ENCODE measurements around the gene HK2. TPM values are rescaled to one million over a fixed set of nuclear protein-coding genes. Genes with fewer than 3 reads are reported as not detected.

Gene HK2
- total and polyA plus RNA-seq, 2 of the 4 experiments (the other 2 are of a cell fraction) = 17.4 to 20.9 TPM

GRCh38 chr2:74846481-74846880 is 12.6 kb downstream of the HK2 start:
- peak overlapping the region; percentile 26; the same call in 1 of the 2 replicates for H3K23ac ChIP-seq (ENCODE audit: low read depth, low read length)
- H2BK120ac ChIP-seq (ENCODE audit: low read depth, low read length) = peak overlapping the region; percentile 41
- DNase-seq (no peak), ATAC-seq (ENCODE audit: low read depth) (no peak)
- H2AK9ac ChIP-seq (replicated peaks; ENCODE audit: low read depth, low read length, poor library complexity) = no peak overlapping the region
- H2AFZ ChIP-seq (replicated peaks; ENCODE audit: low read length, poor library complexity) = no peak overlapping the region
- H3K79me1 ChIP-seq (ENCODE audit: low read depth in 1 of 2, low read length in 2 of 2) = peaks cover 28 to 97% of the 10 kb centered on the region in 2 experiments
- H3K56ac ChIP-seq (ENCODE audit: extremely low read depth, insufficient read depth, low read length) = no peak overlapping the region
- no peak overlapping the region; a peak in 1 of 4 replicates for H4K8ac ChIP-seq (ENCODE audit: low read depth in 2 of 2, low read length in 2 of 2)
- H3K9me3 ChIP-seq (ENCODE audit: control insufficient read depth, insufficient read depth, low read length) = no peaks in the 10 kb centered on the region
- H4K91ac ChIP-seq (ENCODE audit: insufficient read depth, low read depth, low read length) = no peak overlapping the region
- no peak overlapping the region for H3K4me2 ChIP-seq (ENCODE audit: low read depth, low read length)
- H4K5ac ChIP-seq (ENCODE audit: low read depth, low read length) = no peak overlapping the region
- H3K14ac ChIP-seq (replicated peaks; ENCODE audit: low read depth, low read length) = 0 out of 2 replicates have a peak overlapping the region, but pooled peaks have one; percentile 5
- no peak overlapping the region for H3K9ac ChIP-seq (ENCODE audit: low read depth, low read length)
- no TSS peak for BruUV-seq (replicated peaks)
- in situ Hi-C loops (cut with MboI; ENCODE audit: low sequenced_read_pairs) (no loop called here), dilution Hi-C loops (cut with HindIII; ENCODE audit: low sequenced_read_pairs, unreplicated experiment) (no loop called here), intact Hi-C loops (cut with micrococcal nuclease) (no loop called here)
- peak overlapping the region; percentile 15; the same call in 1 of the 2 replicates for H2AK5ac ChIP-seq (ENCODE audit: low read depth, low read length)
- no peak for TF ChIP-seq RAD21 (IDR thresholded peaks at IDR 0.05; ENCODE audit: low read length)
- no peak for TF ChIP-seq FOS (IDR thresholded peaks at IDR 0.05; ENCODE audit: low read depth, low read length)
- TF ChIP-seq USF2 (IDR thresholded peaks at IDR 0.05; ENCODE audit: low read depth, low read length) = no peak
- no peak for TF ChIP-seq POLR2A (IDR thresholded peaks at IDR 0.05; ENCODE audit: low read depth, low read length)
- no peak for TF ChIP-seq RCOR1 (IDR thresholded peaks at IDR 0.05; ENCODE audit: insufficient replicate concordance, low read length)
- TF ChIP-seq CEBPB (IDR thresholded peaks at IDR 0.05; ENCODE audit: low read depth, low read length) = no peak
- TF ChIP-seq RFX5 (IDR thresholded peaks at IDR 0.05; ENCODE audit: low read depth, low read length) = no peak
- no peak for TF ChIP-seq MAZ (IDR thresholded peaks at IDR 0.05; ENCODE audit: borderline replicate concordance, low read depth, low read length)
- TF ChIP-seq, protein P1, sequence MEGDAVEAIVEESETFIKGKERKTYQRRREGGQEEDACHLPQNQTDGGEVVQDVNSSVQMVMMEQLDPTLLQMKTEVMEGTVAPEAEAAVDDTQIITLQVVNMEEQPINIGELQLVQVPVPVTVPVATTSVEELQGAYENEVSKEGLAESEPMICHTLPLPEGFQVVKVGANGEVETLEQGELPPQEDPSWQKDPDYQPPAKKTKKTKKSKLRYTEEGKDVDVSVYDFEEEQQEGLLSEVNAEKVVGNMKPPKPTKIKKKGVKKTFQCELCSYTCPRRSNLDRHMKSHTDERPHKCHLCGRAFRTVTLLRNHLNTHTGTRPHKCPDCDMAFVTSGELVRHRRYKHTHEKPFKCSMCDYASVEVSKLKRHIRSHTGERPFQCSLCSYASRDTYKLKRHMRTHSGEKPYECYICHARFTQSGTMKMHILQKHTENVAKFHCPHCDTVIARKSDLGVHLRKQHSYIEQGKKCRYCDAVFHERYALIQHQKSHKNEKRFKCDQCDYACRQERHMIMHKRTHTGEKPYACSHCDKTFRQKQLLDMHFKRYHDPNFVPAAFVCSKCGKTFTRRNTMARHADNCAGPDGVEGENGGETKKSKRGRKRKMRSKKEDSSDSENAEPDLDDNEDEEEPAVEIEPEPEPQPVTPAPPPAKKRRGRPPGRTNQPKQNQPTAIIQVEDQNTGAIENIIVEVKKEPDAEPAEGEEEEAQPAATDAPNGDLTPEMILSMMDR (conservative IDR thresholded peaks at IDR 0.05; ENCODE audit: low read depth, low read length) = no peak
- H2BK5ac ChIP-seq (ENCODE audit: low read depth, low read length, poor library complexity, severe bottlenecking) = peak overlapping the region; percentile 35
- WGBS, 2 experiments (ENCODE audit: extremely low coverage in 2 of 2, insufficient read length in 1 of 2) = no CpG with 5 or more reads among the region's 2 CpGs
- H3K27me3 ChIP-seq (ENCODE audit: control insufficient read depth, insufficient read depth, low read length) = no peaks in the 10 kb centered on the region
- peaks cover under 1% of the 10 kb centered on the region; the same call in 1 of the 2 replicates for H3K36me3 ChIP-seq (ENCODE audit: control insufficient read depth, insufficient read depth, low read length)
- no peak overlapping the region for H2BK20ac ChIP-seq (ENCODE audit: low read depth, low read length)
- peaks cover 61% of the 10 kb centered on the region for H3K4me1 ChIP-seq (ENCODE audit: control insufficient read depth, insufficient read depth, low read length)
- no peak overlapping the region; the same call in 2 of the 3 replicates for H2BK15ac ChIP-seq (ENCODE audit: low read depth, low read length)
- H3K27ac ChIP-seq (ENCODE audit: insufficient read depth, low read length) = no peak overlapping the region
- no peak overlapping the region; the same call in 1 of the 2 replicates for H3K4ac ChIP-seq (ENCODE audit: low read depth, low read length)
- POLR2A ChIA-PET (ENCODE audit: unreplicated experiment) = interaction anchor here (0.6 kb wide), 1 partner anchor 248 kb away, joined by 3 read pairs; no protein-coding TSS in a partner anchor
- no peak overlapping the region for H3K4me3 ChIP-seq (ENCODE audit: insufficient read depth, low read depth, low read length)
- CTCF ChIA-PET = interaction anchor here (1.7 kb wide), 1 partner anchor 10 kb away, joined by 4 read pairs; no protein-coding TSS in a partner anchor
- H3K9me1 ChIP-seq (ENCODE audit: insufficient read depth, low read length) = peaks cover 62% of the 10 kb centered on the region
- H3K18ac ChIP-seq (ENCODE audit: low read depth, low read length) = no peak overlapping the region
- H4K20me1 ChIP-seq (ENCODE audit: insufficient read depth, low read length) = peaks cover 72% of the 10 kb centered on the region

Measured in IMR-90 (cell line).